Gastroesophageal sphincter (tissue), 3 donors: ENCODE data around the gene TAF1C.

Experiments
- CTCF ChIP-seq, 4 experiments: fragments of 200-600 bp in 2 of 4; fragments of 450-650 bp in 2 of 4; sonication (generic) in 1 of 4; IDR thresholded peaks; one replicate each; pipeline ENCODE4 v1.5.1; 2017 to 2019; ENCODE audit warnings: antibody characterized with exemption in 4 of 4, mild to moderate bottlenecking in 2 of 4, moderate library complexity in 2 of 4
- POLR2A ChIP-seq, 2 donors: fragments of 450-650 bp; IDR thresholded peaks; one replicate each; pipeline ENCODE4 v1.6.1; 2017; ENCODE audit warnings: antibody characterized with exemption in 2 of 2, mild to moderate bottlenecking in 2 of 2, moderate library complexity in 1 of 2

GRCh38 chr16:84197466-84198128 is 10.7 kb upstream of the TAF1C start:
- TF ChIP-seq CTCF (IDR thresholded peaks at IDR 0.05): no peak
- TF ChIP-seq POLR2A (IDR thresholded peaks at IDR 0.05): no peak
